ENCODE results near the gene TGM2. TPM values are rescaled to one million over a fixed set of nuclear protein-coding genes. Genes with fewer than 3 reads are reported as not detected.

TGM2 gene
- total and polyA plus RNA-seq, 9 of the 15 experiments (the other 6 are each of a cell fraction or from before 2014, with no cell fraction given) = 5.5 to 78.5 (median 37.6) TPM

DNA sequence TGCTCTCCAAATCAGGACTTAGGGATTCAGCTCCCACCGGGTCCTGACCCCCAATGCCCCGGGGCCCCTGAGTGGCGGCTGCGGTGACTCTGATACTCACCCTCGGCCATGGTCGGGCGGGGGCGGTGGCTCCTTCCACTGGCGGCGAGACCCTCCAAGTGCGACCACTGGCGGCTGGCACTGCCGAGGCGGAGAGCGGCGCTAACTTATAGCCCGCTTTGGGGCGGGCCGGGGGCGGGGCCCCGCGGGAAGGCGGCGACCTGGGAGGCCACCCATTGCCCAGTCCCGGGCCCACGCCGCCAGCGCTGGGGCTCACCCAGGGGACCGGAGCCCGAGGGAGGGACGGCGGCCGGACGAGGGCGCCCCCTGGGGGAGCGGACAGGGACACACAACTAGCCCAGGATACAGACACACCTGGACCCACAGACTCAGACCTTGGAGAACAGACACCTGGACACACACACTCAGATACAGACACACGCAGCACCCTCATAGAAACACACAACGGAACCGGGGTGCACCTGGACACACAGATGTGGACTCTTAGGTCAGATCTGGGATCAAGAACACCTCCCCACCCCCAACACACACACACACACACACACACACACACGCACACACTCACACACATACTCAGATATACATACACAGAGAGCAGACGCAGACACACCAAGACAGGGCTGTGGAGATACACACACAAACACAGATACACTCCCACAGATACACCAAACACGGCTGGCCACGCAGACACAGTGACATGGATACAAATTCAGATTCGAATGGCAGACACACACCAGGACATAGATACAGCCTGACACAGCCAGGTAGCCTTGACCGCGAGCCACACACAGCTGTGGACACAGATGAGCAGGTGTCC, at the start of gene TGM2 (continued):
- TF ChIP-seq, protein P1, sequence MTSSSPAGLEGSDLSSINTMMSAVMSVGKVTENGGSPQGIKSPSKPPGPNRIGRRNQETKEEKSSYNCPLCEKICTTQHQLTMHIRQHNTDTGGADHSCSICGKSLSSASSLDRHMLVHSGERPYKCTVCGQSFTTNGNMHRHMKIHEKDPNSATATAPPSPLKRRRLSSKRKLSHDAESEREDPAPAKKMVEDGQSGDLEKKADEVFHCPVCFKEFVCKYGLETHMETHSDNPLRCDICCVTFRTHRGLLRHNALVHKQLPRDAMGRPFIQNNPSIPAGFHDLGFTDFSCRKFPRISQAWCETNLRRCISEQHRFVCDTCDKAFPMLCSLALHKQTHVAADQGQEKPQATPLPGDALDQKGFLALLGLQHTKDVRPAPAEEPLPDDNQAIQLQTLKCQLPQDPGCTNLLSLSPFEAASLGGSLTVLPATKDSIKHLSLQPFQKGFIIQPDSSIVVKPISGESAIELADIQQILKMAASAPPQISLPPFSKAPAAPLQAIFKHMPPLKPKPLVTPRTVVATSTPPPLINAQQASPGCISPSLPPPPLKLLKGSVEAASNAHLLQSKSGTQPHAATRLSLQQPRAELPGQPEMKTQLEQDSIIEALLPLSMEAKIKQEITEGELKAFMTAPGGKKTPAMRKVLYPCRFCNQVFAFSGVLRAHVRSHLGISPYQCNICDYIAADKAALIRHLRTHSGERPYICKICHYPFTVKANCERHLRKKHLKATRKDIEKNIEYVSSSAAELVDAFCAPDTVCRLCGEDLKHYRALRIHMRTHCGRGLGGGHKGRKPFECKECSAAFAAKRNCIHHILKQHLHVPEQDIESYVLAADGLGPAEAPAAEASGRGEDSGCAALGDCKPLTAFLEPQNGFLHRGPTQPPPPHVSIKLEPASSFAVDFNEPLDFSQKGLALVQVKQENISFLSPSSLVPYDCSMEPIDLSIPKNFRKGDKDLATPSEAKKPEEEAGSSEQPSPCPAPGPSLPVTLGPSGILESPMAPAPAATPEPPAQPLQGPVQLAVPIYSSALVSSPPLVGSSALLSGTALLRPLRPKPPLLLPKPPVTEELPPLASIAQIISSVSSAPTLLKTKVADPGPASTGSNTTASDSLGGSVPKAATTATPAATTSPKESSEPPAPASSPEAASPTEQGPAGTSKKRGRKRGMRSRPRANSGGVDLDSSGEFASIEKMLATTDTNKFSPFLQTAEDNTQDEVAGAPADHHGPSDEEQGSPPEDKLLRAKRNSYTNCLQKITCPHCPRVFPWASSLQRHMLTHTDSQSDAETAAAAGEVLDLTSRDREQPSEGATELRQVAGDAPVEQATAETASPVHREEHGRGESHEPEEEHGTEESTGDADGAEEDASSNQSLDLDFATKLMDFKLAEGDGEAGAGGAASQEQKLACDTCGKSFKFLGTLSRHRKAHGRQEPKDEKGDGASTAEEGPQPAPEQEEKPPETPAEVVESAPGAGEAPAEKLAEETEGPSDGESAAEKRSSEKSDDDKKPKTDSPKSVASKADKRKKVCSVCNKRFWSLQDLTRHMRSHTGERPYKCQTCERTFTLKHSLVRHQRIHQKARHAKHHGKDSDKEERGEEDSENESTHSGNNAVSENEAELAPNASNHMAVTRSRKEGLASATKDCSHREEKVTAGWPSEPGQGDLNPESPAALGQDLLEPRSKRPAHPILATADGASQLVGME (CRISPR knock-in tag; IDR thresholded peaks at IDR 0.05) = no peak
- peak; percentile 40 for TF ChIP-seq TBP (optimal IDR thresholded peaks at IDR 0.05; ENCODE audit: low read depth, low read length)
- TF ChIP-seq, protein P2, sequence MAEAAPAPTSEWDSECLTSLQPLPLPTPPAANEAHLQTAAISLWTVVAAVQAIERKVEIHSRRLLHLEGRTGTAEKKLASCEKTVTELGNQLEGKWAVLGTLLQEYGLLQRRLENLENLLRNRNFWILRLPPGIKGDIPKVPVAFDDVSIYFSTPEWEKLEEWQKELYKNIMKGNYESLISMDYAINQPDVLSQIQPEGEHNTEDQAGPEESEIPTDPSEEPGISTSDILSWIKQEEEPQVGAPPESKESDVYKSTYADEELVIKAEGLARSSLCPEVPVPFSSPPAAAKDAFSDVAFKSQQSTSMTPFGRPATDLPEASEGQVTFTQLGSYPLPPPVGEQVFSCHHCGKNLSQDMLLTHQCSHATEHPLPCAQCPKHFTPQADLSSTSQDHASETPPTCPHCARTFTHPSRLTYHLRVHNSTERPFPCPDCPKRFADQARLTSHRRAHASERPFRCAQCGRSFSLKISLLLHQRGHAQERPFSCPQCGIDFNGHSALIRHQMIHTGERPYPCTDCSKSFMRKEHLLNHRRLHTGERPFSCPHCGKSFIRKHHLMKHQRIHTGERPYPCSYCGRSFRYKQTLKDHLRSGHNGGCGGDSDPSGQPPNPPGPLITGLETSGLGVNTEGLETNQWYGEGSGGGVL (CRISPR knock-in tag; IDR thresholded peaks at IDR 0.05) = no peak
- TF ChIP-seq ZNF584 (CRISPR knock-in tag; IDR thresholded peaks at IDR 0.05; ENCODE audit: low read depth) = no peak
- TF ChIP-seq TAF1 (IDR thresholded peaks at IDR 0.05; ENCODE audit: control insufficient read depth, extremely low read depth, insufficient read depth, low read length, severe bottlenecking) = peak; percentile 22
- no peak for TF ChIP-seq FOXA3 (CRISPR knock-in tag; conservative IDR thresholded peaks at IDR 0.05 in 1 of 2, IDR thresholded peaks at IDR 0.05 in 1 of 2)
- TF ChIP-seq KLF6 (CRISPR knock-in tag; IDR thresholded peaks at IDR 0.05; ENCODE audit: borderline replicate concordance) = no peak
- no peak for TF ChIP-seq HNRNPH1 (optimal IDR thresholded peaks at IDR 0.05; ENCODE audit: low read depth, low read length)
- no peak for TF ChIP-seq TEAD1 (CRISPR knock-in tag; IDR thresholded peaks at IDR 0.05)
- TF ChIP-seq, protein P3, sequence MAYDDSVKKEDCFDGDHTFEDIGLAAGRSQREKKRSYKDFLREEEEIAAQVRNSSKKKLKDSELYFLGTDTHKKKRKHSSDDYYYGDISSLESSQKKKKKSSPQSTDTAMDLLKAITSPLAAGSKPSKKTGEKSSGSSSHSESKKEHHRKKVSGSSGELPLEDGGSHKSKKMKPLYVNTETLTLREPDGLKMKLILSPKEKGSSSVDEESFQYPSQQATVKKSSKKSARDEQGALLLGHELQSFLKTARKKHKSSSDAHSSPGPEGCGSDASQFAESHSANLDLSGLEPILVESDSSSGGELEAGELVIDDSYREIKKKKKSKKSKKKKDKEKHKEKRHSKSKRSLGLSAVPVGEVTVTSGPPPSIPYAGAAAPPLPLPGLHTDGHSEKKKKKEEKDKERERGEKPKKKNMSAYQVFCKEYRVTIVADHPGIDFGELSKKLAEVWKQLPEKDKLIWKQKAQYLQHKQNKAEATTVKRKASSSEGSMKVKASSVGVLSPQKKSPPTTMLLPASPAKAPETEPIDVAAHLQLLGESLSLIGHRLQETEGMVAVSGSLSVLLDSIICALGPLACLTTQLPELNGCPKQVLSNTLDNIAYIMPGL (CRISPR knock-in tag; IDR thresholded peaks at IDR 0.05) = no peak
- no peak for TF ChIP-seq SPI1 (IDR thresholded peaks at IDR 0.05; ENCODE audit: borderline replicate concordance, low read depth, low read length)
- TF ChIP-seq RBM15 (IDR thresholded peaks at IDR 0.05; ENCODE audit: insufficient read depth, low read length) = no peak
- TF ChIP-seq GATAD2B (IDR thresholded peaks at IDR 0.05; ENCODE audit: borderline replicate concordance) = peak; percentile 79; the same call in 1 of the 2 replicates
- TF ChIP-seq NR2C1 (IDR thresholded peaks at IDR 0.05) = no peak
- TF ChIP-seq NR2C1 (tag; IDR thresholded peaks at IDR 0.05) = no peak
- peak; percentile 90 for TF ChIP-seq POLR2G (IDR thresholded peaks at IDR 0.05; ENCODE audit: low read depth, low read length)
- TF ChIP-seq MEIS2 (IDR thresholded peaks at IDR 0.05; ENCODE audit: partially characterized antibody) = no peak
- no peak for TF ChIP-seq NFRKB (IDR thresholded peaks at IDR 0.05; ENCODE audit: low read depth)
